Tibial nerve (tissue), 4 donors: Measurements from ENCODE around the gene SYT7. TPM values are rescaled to one million over a fixed set of nuclear protein-coding genes. Genes with fewer than 3 reads are reported as not detected.

Experiments used
- DNase-seq, 2 donors: peaks; one replicate each; pipeline ENCODE4 v3.0.0-alpha.2; 2019; ENCODE audit warnings: low spot score in 2 of 2
- H3K27ac ChIP-seq, 4 donors: fragments of 200-600 bp; sonication (generic) in 3 of 4; one replicate each; pipeline ENCODE4 v1.5.1; 2017 to 2019; ENCODE audit warnings: mild to moderate bottlenecking in 1 of 4
- H3K27me3 ChIP-seq, 2 donors: fragments of 200-600 bp; sonication (generic) in 1 of 2; one replicate each; pipeline versions ENCODE4 v1.5.1 to v1.6.0; 2017 to 2019
- H3K36me3 ChIP-seq, 3 donors: fragments of 200-600 bp; sonication (generic); one replicate each; pipeline ENCODE4 v1.5.1; 2018 to 2019
- H3K4me1 ChIP-seq, 4 donors: fragments of 200-600 bp; sonication (generic) in 3 of 4; one replicate each; pipeline ENCODE4 v1.5.1; 2017 to 2019
- H3K4me3 ChIP-seq, 4 donors: fragments of 200-600 bp; sonication (generic) in 3 of 4; one replicate each; pipeline ENCODE4 v1.5.1; 2017 to 2019; ENCODE audit warnings: mild to moderate bottlenecking in 1 of 4, moderate library complexity in 1 of 4
- H3K9me3 ChIP-seq, 4 donors: fragments of 200-600 bp; sonication (generic) in 3 of 4; one replicate each; pipeline ENCODE4 v1.5.1; 2017 to 2019
- CTCF ChIP-seq, 5 experiments: fragments of 200-600 bp in 3 of 5; fragments of 450-650 bp in 2 of 5; sonication (generic) in 3 of 5; IDR thresholded peaks; one replicate each; pipeline ENCODE4 v1.5.1; 2016 to 2019; ENCODE audit warnings: antibody characterized with exemption in 5 of 5, mild to moderate bottlenecking in 3 of 5, moderate library complexity in 2 of 5
- EP300 ChIP-seq, 2 donors: sonication (generic); formaldehyde crosslinking; IDR thresholded peaks; one replicate each; pipeline ENCODE4 v1.6.1; 2017; ENCODE audit warnings: antibody characterized with exemption in 2 of 2, mild to moderate bottlenecking in 1 of 2
- POLR2A ChIP-seq, 2 donors: fragments of 450-650 bp; IDR thresholded peaks; one replicate each; pipeline ENCODE4 v1.6.1; 2017; ENCODE audit warnings: antibody characterized with exemption in 2 of 2, mild to moderate bottlenecking in 2 of 2, moderate library complexity in 2 of 2
- WGBS, 2 donors: methylation state at CpG; one replicate each; pipeline ENCODE4 v1.1.5; 2018; 5-methylcytosine and 5-hydroxymethylcytosine counted together
- total RNA-seq, 4 donors: library from RNA; depleted of rRNA; stranded (reverse); fragments of >200 nt; gene quantifications; one replicate each; pipeline ENCODE4 v1.1.0, GENCODE V29; 2016

SYT7 gene
- total RNA-seq, 4 donors from 2014 or later: 1.2 to 2.5 (median 1.8) TPM

DNA sequence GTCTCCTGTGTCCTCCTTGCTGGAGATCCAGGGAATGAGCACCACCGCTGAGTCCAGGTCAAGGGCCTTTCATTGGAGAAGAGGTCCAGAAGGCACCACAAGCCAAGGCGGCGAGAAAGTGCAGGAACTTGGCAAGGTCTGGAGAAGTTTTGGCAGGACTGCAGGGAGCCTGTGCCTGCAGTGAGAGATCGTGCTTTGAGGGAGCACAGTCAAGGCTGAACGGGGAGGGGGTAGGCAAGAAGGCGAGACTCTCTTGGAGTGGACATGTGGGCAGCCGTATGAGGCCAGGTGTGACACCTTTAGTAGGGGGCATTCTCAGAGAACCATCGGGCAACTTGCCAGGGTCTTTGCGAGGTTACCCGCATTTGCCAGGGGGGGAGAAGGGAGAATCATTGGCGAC lies 41.9 kb downstream of the SYT7 start:
- Histone ChIP-seq H3K27me3 (peaks cover 0 to 32% of the 10 kb centered on the region in 2 donors), H3K9me3 (no peaks in the 10 kb centered on the region), H3K4me1 (peaks cover 0 to 12% (median 0%) of the 10 kb centered on the region in 4 donors), H3K27ac (no peak overlapping the region), H3K36me3 (no peaks in the 10 kb centered on the region), H3K4me3 (no peak overlapping the region)
- no peak for TF ChIP-seq CTCF (IDR thresholded peaks at IDR 0.05)
- no peak for TF ChIP-seq POLR2A (IDR thresholded peaks at IDR 0.05)
- TF ChIP-seq EP300 (IDR thresholded peaks at IDR 0.05): no peak
- DNase-seq: no peak
- WGBS, 2 donors: 82 to 84% methylated on average over 11 of the region's 11 CpGs

GRCh38 chr11:61538636-61538961 lies 42.3 kb downstream of the SYT7 start:
- no peak for DNase-seq
- 65 to 87% methylated on average over 8 to 9 of the region's 9 CpGs for WGBS, 2 donors
- Histone ChIP-seq H3K27me3 (peaks cover 0 to 32% of the 10 kb centered on the region in 2 donors), H3K4me3 (no peak overlapping the region), H3K9me3 (no peaks in the 10 kb centered on the region), H3K27ac (no peak overlapping the region), H3K4me1 (peaks cover 0 to 12% (median 0%) of the 10 kb centered on the region in 4 donors), H3K36me3 (no peaks in the 10 kb centered on the region)
- TF ChIP-seq CTCF (IDR thresholded peaks at IDR 0.05) (no peak), POLR2A (IDR thresholded peaks at IDR 0.05) (no peak), EP300 (IDR thresholded peaks at IDR 0.05) (no peak)

DNA sequence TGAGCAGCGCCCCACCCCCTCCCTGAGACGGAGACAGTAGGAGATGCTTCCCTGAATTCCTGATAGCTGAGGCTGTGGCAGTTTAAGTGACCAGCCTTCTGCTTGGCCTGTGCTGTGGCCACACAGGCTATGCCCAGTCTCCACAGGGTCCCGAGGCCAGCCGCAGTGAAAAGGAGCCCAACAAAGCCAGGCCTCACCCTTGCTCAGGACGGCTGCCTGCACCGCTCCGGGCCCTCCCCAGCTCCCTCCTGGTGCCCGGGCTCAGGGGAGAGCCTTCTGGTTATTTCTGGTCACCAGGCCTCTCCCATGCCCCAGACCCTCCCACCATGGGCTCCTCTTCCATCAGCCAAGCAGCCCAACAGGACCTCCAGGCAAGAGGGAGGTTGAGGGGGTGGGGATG lies 43.5 kb downstream of the SYT7 start:
- Histone ChIP-seq H3K27me3 (peaks cover 0 to 27% of the 10 kb centered on the region in 2 donors), H3K36me3 (no peaks in the 10 kb centered on the region), H3K4me1 (peaks cover 0 to 10% (median 0%) of the 10 kb centered on the region in 4 donors), H3K4me3 (no peak overlapping the region), H3K9me3 (no peaks in the 10 kb centered on the region), H3K27ac (no peak overlapping the region)
- DNase-seq: no peak
- TF ChIP-seq POLR2A (IDR thresholded peaks at IDR 0.05) (no peak), EP300 (IDR thresholded peaks at IDR 0.05) (no peak), CTCF (IDR thresholded peaks at IDR 0.05) (no peak)
- WGBS, 2 donors: 86 to 90% methylated on average over 2 to 8 of the region's 8 CpGs

DNA sequence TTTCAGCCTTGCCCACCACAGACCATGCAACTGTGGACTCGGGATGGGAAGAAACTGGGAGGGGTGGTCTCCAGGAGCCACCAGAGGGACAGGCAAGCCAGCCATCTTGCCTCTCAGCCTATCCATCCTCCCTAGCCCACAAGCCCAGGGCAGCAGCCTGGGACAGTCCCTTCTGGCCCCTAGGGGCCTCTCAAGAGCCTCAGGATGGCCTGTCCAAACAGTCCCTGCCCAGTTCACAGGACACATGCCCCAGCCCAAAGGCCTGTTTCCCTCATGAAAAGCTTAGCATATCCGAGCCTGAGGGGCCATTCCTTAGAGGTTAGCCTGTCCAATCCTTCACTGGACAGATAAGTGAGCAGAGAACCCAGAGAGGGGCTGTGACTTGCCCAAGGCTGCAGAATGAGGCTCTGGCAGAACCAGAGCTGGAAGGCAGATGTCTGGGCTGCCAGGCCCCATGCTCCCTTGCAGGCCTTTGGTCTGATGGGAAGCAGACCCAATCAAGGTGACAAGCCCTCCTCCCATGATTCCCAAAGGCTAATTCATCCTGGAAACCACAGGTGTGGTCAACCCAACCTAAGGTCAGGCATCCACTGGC lies 44.1 kb downstream of the SYT7 start:
- Histone ChIP-seq H3K27ac (no peak overlapping the region), H3K4me3 (no peak overlapping the region), H3K36me3 (no peaks in the 10 kb centered on the region), H3K4me1 (peaks cover 0 to 4% (median 0%) of the 10 kb centered on the region in 4 donors), H3K27me3 (peaks cover 0 to 23% of the 10 kb centered on the region in 2 donors), H3K9me3 (no peaks in the 10 kb centered on the region)
- TF ChIP-seq EP300 (IDR thresholded peaks at IDR 0.05) (no peak), POLR2A (IDR thresholded peaks at IDR 0.05) (no peak), CTCF (IDR thresholded peaks at IDR 0.05) (no peak)
- WGBS, 2 donors: 68 to 88% methylated on average over 2 of the region's 2 CpGs
- DNase-seq: no peak

DNA sequence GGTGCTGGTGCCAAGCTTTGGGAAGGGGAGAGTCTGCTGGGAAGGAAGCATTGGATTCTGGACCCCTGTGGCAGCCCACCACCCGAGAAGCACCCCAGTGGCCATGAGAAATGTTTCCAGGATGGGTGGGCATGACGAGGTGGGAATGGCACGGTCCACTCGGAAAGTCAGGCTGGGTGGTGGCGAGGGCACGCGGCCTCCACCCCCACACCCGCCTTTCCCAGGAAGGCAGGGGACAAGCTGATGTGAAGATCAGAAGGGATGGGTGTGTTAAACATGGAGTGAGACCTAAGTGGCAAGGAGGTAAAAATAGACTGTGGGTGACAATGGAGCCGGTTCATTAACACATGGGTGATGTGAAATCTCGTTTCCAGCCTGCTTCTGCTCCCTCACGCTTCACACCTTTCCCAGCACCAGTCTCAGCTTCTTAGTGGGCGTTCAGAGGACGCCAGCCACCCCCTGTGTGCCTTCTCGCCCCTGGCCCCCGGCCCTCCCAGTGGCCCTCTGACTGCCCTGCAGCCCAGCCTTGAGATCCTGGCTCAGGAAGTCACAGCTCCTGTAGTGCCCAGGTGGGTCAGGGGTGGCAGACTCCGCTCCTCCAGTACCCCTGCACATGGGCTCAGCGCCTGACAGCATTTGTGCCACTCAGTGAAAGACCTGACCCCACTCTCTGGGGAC lies 44.7 kb downstream of the SYT7 start:
- DNase-seq: no peak
- H3K4me1 ChIP-seq: no peaks in the 10 kb centered on the region
- no peak for TF ChIP-seq POLR2A (IDR thresholded peaks at IDR 0.05)
- no peak for TF ChIP-seq EP300 (IDR thresholded peaks at IDR 0.05)
- no peak for TF ChIP-seq CTCF (IDR thresholded peaks at IDR 0.05)
- H3K36me3 ChIP-seq: no peaks in the 10 kb centered on the region
- H3K27ac ChIP-seq: no peak overlapping the region
- H3K27me3 ChIP-seq: peaks cover 0 to 23% of the 10 kb centered on the region in 2 donors
- H3K4me3 ChIP-seq: no peak overlapping the region
- 80 to 87% methylated on average over 17 of the region's 17 CpGs for WGBS, 2 donors
- no peaks in the 10 kb centered on the region for H3K9me3 ChIP-seq
